ENCODE results near the gene KIAA1217. TPM values are rescaled to one million over a fixed set of nuclear protein-coding genes. Genes with fewer than 3 reads are reported as not detected.

Gene KIAA1217
- total RNA-seq, 3 donors from 2014 or later (not counting 1 experiment from before 2014, with no cell fraction given): not detected

GRCh38 chr10:24209946-24210491 is 1.1 kb downstream of the KIAA1217 start:
- H3K4me3 Mint-ChIP-seq: no peak overlapping the region

DNA sequence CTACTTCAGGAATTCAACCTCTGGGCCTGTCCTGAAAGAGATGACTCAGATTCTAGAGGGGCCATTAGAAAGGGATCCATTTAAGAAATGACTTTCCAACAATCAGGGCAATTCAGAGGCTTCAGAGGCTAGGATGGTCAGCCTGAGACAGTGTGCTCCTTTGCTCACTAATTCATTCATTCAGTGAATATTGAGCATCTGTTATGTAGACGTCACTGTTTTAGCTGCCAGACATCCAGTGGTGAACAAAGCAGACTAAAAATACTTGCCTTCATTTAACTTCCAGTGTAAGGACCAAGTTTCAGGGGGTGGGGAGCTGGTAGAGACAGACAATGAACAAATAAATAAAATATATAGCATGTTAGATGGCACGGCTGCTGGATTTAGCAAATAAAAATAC is 1.6 kb downstream of the KIAA1217 start:
- intact Hi-C loops (cut with micrococcal nuclease): no loop called here
- no peaks in the 10 kb centered on the region for H3K36me3 ChIP-seq (ENCODE audit: control insufficient read depth, insufficient read depth, low read length)
- H3K4me1 Mint-ChIP-seq: no peaks in the 10 kb centered on the region
- DNase-seq (no peak), ATAC-seq (no peak)
- no peaks in the 10 kb centered on the region for H3K36me3 Mint-ChIP-seq
- WGBS (ENCODE audit: insufficient coverage): 89% methylated on average over 2 of the region's 2 CpGs
- no peaks in the 10 kb centered on the region for H3K4me1 ChIP-seq (ENCODE audit: control insufficient read depth, insufficient read depth, low read length)
- H3K27ac Mint-ChIP-seq: no peak overlapping the region
- no peak overlapping the region for H3K4me3 ChIP-seq (ENCODE audit: low read length)
- H3K27me3 Mint-ChIP-seq (ENCODE audit: low read depth in 2 of 2): peaks cover 24 to 41% of the 10 kb centered on the region in 2 donors
- H3K27ac ChIP-seq (ENCODE audit: low read length): no peak overlapping the region
- TF ChIP-seq CTCF (IDR thresholded peaks at IDR 0.05): no peak
- peaks cover 2 to 3% of the 10 kb centered on the region in 2 donors for H3K9me3 Mint-ChIP-seq
- peaks cover 4% of the 10 kb centered on the region for H3K27me3 ChIP-seq (ENCODE audit: control insufficient read depth, insufficient read depth, low read length)
- no peaks in the 10 kb centered on the region for H3K9me3 ChIP-seq (ENCODE audit: control insufficient read depth, insufficient read depth, low read length)
- no peak overlapping the region for H3K4me3 Mint-ChIP-seq

More at GRCh38 chr10:24209946-24210491, 1.1 kb downstream of the KIAA1217 start:
- Histone ChIP-seq H3K36me3 (ENCODE audit: control insufficient read depth, insufficient read depth, low read length) (no peaks in the 10 kb centered on the region), H3K4me3 (ENCODE audit: low read length) (no peak overlapping the region), H3K27me3 (ENCODE audit: control insufficient read depth, insufficient read depth, low read length) (peaks cover 4% of the 10 kb centered on the region), H3K4me1 (ENCODE audit: control insufficient read depth, insufficient read depth, low read length) (no peaks in the 10 kb centered on the region), H3K27ac (ENCODE audit: low read length) (no peak overlapping the region), H3K9me3 (ENCODE audit: control insufficient read depth, insufficient read depth, low read length) (no peaks in the 10 kb centered on the region)
- DNase-seq (no peak), ATAC-seq (no peak)
- Mint-ChIP-seq H3K27me3 (ENCODE audit: low read depth in 2 of 2) (peaks cover 24 to 41% of the 10 kb centered on the region in 2 donors), H3K36me3 (no peaks in the 10 kb centered on the region), H3K9me3 (peaks cover 2 to 3% of the 10 kb centered on the region in 2 donors), H3K4me1 (no peaks in the 10 kb centered on the region), H3K27ac (no peak overlapping the region)
- intact Hi-C loops (cut with micrococcal nuclease): no loop called here
- no peak for TF ChIP-seq CTCF (IDR thresholded peaks at IDR 0.05)
- 28% methylated on average over 9 of the region's 12 CpGs for WGBS (ENCODE audit: insufficient coverage)

DNA sequence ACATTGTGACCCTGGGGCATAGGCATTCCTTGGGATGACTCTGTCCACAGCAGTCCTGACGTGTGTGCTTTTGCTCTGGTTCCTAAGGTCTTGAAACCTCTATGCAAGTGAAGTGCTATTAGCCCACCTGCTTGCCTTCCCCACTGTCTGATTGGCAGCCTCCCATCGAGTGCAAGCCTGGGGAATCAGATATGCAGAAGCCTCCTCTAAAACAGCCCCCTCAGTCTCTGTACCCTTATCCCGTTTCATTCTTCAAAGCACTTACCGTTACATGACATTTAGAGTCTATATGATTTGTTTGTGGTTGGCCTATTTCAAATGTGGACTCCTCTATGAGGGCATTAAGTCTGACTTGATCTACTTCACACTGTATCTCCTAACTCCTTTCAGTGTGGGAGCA is 4.3 kb downstream of the KIAA1217 start:
- peaks cover 2 to 3% of the 10 kb centered on the region in 2 donors for H3K9me3 Mint-ChIP-seq
- WGBS (ENCODE audit: insufficient coverage): 73% methylated on average over 2 of the region's 4 CpGs
- no peak overlapping the region for H3K27ac Mint-ChIP-seq
- TF ChIP-seq CTCF (IDR thresholded peaks at IDR 0.05): no peak
- Histone ChIP-seq H3K36me3 (ENCODE audit: control insufficient read depth, insufficient read depth, low read length) (no peaks in the 10 kb centered on the region), H3K9me3 (ENCODE audit: control insufficient read depth, insufficient read depth, low read length) (no peaks in the 10 kb centered on the region), H3K4me1 (ENCODE audit: control insufficient read depth, insufficient read depth, low read length) (no peaks in the 10 kb centered on the region), H3K27me3 (ENCODE audit: control insufficient read depth, insufficient read depth, low read length) (peaks cover 4% of the 10 kb centered on the region), H3K27ac (ENCODE audit: low read length) (no peak overlapping the region), H3K4me3 (ENCODE audit: low read length) (no peak overlapping the region)
- H3K27me3 Mint-ChIP-seq (ENCODE audit: low read depth in 2 of 2): peaks cover 16 to 30% of the 10 kb centered on the region in 2 donors
- intact Hi-C loops (cut with micrococcal nuclease): no loop called here
- H3K36me3 Mint-ChIP-seq: no peaks in the 10 kb centered on the region
- H3K4me3 Mint-ChIP-seq: no peak overlapping the region
- no peak for DNase-seq
- no peaks in the 10 kb centered on the region for H3K4me1 Mint-ChIP-seq
- no peak for ATAC-seq

DNA sequence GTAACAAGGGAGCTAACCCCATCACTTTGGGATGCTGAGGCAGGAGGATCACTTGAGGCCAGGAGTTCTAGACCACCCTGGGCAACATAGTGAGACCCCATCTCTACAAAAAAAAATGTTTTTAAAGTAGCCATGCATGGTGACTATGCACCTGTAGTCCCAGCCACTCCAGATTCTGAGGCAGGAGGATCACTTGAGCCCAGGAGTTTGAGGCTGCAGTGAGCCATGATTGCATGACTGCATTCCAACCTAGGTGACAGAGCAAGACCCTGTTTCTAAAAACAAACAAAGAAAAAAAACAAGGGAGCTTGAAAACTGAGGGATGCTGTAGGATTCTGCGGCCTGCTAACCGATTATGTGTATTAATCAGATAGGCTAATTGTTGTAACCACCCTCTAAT is 4.9 kb downstream of the KIAA1217 start:
- Mint-ChIP-seq H3K4me1 (no peaks in the 10 kb centered on the region), H3K9me3 (peaks cover 2 to 3% of the 10 kb centered on the region in 2 donors), H3K27ac (no peak overlapping the region), H3K27me3 (ENCODE audit: low read depth in 2 of 2) (peaks cover 16 to 24% of the 10 kb centered on the region in 2 donors), H3K36me3 (no peaks in the 10 kb centered on the region), H3K4me3 (no peak overlapping the region)
- intact Hi-C loops (cut with micrococcal nuclease): no loop called here
- no peak for TF ChIP-seq CTCF (IDR thresholded peaks at IDR 0.05)
- WGBS (ENCODE audit: insufficient coverage): 81% methylated on average over 2 of the region's 2 CpGs
- DNase-seq (no peak), ATAC-seq (no peak)
- H3K36me3 ChIP-seq (ENCODE audit: control insufficient read depth, insufficient read depth, low read length): no peaks in the 10 kb centered on the region
- no peak overlapping the region for H3K27ac ChIP-seq (ENCODE audit: low read length)
- no peaks in the 10 kb centered on the region for H3K4me1 ChIP-seq (ENCODE audit: control insufficient read depth, insufficient read depth, low read length)
- no peak overlapping the region for H3K4me3 ChIP-seq (ENCODE audit: low read length)
- peaks cover 4% of the 10 kb centered on the region for H3K27me3 ChIP-seq (ENCODE audit: control insufficient read depth, insufficient read depth, low read length)
- H3K9me3 ChIP-seq (ENCODE audit: control insufficient read depth, insufficient read depth, low read length): no peaks in the 10 kb centered on the region
